GM18907 (cell line): ENCODE results near the gene CBFB.
A peak's percentile ranks its signal among the peaks of the same experiment; 100 is the strongest.
"Not testable (repeated sequence)": the region's sequence is repeated elsewhere in the genome, so short reads cannot be mapped to it uniquely, and the experiment has no call there.

Source experiments
- ATAC-seq: cut with Tn5 transposase; IDR thresholded peaks from one replicate; pipeline ENCODE4 v1.9.1; 2021; ENCODE audit warnings: mild to moderate bottlenecking, moderate library complexity; ENCODE audit not compliant: unreplicated experiment

Gene CBFB

DNA sequence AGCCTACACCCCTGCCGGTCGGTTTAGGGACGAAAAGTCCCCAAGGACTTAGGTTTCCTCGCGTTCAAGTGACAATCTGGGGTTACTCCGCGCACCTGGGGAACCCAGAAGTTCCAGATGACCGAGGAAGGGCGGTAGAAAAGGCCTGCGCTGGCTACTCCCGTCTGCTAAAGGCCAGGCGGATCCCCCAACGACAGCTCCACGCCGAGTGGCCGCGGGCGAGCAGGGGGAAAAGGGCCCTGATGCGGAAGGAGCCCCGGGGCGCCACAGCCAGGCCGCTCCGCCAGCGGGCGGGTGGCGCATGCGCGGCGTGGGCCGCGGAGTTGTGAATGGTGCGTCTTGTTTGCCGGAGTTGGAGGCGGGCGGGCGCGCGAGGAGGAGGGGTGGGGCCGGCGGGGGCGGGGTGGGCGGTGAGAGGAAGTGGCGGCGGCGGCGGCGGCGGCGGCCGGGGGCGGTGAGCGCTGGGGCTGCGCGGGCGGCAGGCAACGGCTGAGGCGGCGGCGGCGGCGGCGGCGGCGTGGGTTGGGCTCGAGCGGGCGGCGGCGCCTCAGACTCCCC lies at the start of gene CBFB:
TSS of gene CBFB (plus strand) at position 454 of the 558 bp plus-strand sequence. CDS start 259 bp downstream, outside the sequence.
- ATAC-seq: peak; percentile 77

DNA sequence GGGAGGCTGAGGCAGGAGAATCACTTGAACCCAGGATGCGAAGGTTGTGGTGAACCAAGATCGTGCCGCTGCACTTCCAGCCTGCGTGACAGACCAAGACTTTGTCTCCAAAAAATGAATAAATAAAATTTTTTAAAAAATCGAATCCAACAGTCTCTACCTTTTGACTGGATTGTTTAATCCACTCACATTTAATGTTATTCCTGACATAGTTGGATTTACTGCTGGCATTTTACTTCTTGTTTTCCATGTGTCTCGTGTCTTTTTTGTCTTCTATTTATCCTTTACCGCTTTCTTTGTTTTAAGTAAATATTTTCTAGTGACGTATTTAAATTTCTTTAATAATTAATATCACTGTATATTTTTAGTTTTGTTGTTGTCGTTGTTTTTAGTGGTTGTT lies 45.9 kb upstream of the CBFB start:
- no peak for ATAC-seq

DNA sequence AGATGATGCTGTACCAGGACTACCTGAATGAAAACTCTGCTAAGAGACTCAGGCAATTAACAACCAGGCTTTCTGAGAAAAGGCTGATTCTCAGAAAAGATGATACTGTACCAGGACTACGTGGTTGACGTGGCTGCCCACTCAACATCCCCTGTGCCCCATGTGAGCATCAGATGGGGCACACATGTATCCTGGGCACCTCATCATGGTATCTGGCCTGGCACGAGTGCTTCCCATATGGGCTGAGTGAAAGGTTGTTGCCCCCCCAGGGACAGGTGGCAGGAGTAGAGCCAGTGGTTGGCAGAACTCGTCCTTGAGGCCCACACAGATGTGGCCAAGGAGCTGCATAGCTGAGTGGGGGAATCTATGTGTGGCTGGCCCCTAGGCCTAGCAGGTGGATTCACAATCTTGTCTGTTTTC lies 44.0 kb upstream of the CBFB start:
- no peak for ATAC-seq

DNA sequence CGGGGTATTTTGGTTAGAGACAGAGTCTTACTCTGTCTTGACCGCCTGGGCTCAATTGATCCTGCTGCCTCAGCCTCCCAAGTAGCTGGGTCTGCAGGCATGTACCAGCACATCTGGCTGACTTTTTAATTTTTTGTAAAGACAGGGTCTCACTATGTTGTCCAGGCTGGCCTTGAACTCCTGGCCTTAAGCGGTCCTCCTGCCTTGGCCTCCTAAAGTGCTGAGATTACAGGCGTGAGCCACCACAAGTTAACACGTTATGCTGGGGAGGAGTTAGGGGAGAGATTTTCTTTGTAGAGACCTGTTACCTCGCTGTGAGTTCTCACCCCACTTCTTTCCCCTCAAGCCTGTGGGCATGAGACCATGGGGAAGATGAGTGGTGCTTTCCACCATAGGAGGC lies 42.4 kb upstream of the CBFB start:
- no peak for ATAC-seq

DNA sequence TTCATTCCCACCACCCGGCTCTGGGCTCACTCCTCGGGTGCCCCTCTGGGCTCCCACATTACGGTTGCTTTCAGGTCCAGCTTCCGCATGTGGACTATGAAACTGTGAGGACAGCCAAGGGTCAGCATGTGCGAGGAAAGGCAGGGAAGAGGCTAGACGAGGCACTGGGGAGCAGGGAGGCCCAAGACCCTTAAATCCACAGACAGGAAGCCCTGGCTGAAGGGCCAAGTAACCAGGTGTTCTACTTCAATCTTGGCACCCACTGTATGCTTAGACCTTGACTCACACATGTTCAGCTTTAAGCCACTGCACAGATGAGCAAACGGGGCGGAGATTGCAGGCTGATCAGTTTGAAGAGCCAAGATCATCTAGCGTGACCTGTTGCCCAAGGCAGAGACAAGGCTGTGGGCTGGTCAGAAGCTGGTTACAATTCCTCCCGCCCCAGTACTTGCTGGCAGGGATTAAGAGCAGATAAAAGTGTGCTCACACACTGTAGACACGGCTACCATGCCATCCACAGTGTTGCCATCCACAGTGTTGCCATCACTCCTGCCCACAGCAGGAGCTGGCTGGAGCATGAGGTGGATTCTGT lies 40.7 kb upstream of the CBFB start, which contains the start of gene CES4A:
TSS of gene CES4A (plus strand) at position 393 of the 592 bp plus-strand sequence. CDS start at position 577, 184 bp downstream.
- ATAC-seq: no peak

DNA sequence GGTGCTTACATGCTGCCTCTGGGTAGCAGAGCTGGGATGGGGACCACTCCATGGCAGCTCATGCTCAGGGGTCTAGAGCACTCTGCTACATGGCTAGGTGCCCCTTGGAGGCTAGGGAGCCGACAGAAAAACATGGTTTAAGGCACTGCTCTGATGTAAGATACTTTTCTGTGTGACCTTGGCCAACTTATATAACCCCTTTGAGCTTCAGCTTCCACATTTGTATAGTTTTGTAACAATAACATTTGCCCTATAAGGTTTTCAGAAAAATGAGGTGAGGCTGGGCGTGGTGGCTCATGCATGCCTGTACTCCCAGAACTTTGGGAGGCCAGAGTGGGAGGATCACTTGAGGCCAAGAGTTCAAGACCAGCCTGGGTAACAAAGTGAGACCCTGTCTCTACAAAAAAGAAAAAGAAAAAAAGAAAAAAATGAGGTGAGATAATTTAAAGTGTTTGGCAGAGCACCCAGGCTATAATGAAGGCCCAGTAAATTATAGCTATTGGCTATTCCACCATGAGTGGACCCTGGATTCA lies 37.3 kb upstream of the CBFB start:
- no peak for ATAC-seq

DNA sequence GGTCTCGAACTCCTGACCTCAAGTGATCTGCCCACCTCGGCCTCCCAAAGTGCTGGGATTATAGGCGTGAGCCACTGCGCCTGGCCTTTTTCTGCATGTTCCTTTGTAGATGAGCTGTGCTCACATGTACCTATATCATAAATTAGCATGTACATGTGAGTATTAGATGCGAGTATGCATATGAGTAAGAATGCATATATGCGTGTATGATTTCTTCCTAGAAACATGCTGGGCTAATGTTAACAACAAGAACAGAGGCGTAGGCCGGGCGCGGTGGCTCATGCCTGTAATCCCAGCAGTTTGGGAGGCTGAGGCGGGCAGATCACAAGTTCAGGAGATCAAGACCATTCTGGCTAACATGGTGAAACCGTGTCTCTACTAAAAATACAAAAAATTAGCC lies 35.4 kb upstream of the CBFB start:
- ATAC-seq: not testable (repeated sequence)

DNA sequence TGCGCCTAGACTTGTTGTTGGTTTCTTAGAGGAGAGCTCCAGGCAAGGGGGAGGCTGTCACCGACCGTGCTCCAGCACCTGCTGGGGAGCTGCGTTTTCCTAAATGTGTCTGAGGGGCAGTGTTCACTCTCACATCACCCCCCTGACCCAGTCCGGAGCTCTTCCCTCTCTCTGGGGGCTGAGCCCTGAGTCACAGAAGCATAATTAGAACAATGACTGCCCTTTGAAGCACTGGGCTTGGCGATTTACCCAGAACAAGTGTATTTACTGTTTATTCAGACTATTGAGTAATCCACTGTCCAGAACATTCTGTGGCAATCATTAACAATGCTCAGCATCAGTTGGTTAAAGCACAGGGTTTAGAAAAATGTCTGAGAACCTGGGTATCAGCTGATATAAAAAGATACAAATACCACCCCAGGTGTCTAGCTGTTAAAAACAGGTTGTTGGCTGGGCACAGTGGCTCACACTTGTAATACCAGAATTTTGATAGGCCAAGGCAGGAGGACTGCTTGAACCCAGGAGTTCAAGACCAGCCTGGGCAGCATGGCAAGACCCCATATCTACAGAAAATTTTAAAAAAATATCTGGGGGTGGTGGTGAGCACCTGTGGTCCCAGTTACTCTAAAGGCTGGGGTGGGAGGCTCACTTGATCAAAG lies 32.5 kb upstream of the CBFB start:
- ATAC-seq: no peak

DNA sequence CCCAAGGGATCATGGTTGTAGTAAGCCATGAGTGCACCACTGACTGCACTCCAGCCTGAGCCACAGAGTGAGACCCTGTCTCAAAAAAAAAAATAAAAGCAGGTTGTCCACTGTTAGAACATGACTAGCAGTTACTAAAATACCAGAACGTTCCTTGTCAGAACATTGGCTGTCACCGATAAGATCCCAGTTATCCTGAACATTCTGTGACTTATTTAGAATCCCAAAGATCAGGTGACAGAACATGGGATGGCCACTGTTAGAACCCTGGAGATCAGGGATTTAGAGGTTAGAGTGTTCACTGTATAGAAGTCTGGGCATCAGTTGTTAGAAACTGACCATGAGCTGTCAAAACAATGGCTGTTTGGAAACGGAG lies 32.0 kb upstream of the CBFB start:
- no peak for ATAC-seq

DNA sequence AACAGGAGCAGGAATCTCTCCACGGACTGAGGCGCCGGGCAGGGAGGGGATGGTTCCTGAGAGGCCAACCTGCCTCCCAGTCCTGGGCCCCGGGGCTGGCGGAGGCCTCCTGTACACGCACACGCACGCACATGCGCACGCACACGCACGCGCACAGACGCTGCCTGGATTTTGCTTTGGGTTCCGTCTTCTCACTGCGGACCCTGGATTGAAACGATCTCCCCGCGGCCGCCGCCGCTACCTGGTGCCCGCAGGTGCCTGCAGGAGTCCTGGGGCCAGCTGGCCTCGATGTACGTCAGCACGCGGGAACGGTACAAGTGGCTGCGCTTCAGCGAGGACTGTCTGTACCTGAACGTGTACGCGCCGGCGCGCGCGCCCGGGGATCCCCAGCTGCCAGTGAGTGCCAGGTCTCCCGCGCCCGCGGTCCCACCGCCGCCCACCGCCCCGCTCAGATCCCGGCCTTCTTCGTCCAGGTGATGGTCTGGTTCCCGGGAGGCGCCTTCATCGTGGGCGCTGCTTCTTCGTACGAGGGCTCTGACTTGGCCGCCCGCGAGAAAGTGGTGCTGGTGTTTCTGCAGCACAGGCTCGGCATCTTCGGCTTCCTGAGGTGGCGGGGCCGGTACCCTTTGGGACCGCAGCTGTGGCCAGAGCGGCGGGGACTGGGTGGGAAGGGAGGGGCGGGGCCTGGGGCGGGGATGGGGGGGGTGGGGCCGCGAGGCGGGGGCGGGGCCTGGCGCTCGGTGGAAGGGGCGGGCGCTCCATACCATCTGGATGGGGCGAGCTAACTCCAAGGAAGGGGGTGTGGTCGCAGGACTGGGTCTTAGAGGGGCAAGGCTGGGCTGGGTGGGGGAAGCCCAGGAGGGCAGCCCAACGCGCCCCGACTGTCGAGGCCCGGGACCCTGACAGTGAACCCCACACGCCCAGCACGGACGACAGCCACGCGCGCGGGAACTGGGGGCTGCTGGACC lies 28.3 kb upstream of the CBFB start:
- no peak for ATAC-seq

DNA sequence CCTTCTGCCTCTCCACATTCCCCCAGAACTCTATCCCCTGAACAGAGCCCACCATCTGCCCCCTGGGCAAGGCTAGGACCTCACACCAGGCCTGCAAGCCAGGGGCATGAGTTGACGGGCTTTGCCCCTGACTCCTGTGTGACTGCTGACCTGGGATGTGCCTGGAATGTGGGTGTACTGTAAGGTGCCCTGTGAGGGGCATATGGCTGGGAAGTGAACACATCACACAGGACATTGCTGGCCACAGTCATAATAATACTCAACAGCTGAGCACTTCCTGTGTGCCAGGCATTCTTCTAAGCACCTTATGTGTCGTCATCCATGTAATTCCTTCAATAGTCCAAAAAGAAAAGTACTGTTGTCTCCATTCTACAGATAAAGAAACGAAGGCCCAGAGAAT lies 27.2 kb upstream of the CBFB start:
- ATAC-seq: no peak

DNA sequence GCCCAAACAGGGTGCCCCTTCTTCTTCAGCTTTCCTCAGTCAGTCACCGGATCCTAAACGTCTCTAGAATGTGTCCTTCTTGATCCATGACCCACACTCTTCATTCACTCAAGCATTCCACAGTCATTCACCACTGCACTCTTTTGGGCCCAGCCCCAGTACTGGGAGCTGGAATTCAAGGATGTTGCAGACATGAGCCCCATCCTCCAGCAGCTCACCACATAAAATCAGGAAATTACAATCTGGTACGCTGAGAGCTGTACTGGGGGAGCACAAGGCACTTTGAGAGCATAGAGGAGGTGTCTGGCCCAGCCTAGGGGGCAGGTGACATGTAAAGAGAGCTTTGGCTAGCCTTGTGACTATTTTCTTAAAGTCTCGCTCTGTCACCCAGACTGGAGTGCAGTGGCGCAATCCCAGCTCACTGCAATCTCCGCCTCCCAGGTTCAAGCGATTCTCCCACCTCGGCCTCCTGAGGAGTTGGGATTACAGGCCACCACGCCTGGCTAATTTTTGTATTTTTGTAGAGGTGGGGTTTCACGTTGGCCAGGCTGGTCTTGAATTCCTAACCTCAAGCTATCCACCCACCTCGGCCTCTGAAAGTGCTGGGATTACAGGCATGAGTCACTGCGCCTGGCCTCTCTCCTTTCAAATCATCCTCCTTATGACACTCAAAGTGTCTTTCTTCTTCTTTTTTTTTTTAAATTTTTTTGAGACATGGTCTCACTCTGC lies 21.9 kb upstream of the CBFB start:
- no peak for ATAC-seq

DNA sequence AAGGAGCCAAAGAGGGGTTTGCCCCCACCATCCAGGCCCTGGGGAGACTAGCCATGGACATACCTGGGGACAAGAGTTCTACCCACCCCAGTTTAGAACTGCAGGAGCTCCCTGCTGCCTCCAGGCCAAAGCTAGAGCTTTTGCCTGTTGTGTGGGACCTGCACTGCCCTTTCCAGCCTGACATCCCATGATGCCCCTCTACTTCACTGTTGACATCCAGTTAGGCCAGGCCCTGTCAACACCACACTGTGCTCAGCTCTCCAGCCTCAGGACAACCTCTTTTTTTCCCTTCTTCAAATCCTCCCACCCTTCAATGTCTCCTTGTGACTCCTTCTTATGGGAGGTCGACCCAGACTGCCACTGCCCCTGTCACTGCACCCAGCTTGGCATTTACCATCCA lies 19.8 kb upstream of the CBFB start:
- no peak for ATAC-seq

DNA sequence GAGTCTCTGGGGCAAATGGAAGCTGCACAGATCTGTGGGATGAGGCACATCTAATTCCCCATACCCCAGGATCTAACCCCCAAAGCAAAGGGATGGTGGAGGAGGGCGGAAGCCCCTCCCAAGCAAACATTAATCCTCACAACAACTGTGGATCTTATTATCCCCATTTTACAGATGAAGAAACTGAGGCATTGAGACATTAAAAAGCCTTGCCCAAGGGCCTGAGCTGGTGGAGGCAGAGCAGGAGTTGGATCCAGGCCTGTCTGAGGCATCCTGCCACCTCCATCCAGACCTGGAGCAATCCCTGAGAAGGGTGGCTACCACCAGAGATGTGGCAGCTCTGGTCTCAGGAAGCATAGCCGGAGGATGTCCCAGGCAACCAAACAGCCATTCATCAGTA lies 17.7 kb upstream of the CBFB start:
- ATAC-seq: no peak

DNA sequence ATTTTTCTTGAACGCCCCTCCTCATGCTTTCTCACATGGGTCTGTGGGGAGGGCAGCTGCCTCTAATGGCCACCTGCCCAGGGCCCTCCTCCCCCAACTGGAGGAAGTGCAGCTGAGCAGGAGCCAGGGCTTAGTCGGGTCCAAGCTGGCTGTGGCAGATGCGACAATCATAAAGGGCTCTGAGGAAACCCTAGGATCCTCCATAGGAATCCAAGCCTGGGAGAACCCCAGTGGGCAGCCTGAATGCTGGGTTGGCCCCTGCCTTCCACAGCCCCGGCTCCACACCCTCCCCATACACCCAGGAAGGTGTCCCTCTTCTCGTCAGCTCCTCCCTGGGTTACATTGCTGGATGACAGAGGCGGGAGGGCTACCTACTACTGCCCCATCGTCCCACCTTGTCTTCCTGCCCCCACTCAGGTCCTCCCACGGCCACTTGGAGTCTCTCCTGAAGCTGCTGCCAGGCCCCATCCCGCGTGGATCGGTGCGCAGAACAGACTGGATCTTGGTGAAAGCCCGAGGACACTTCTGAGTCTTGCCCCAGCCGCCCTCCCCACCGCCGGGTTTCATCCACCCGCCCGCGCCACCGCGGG lies 15.6 kb upstream of the CBFB start:
- no peak for ATAC-seq

DNA sequence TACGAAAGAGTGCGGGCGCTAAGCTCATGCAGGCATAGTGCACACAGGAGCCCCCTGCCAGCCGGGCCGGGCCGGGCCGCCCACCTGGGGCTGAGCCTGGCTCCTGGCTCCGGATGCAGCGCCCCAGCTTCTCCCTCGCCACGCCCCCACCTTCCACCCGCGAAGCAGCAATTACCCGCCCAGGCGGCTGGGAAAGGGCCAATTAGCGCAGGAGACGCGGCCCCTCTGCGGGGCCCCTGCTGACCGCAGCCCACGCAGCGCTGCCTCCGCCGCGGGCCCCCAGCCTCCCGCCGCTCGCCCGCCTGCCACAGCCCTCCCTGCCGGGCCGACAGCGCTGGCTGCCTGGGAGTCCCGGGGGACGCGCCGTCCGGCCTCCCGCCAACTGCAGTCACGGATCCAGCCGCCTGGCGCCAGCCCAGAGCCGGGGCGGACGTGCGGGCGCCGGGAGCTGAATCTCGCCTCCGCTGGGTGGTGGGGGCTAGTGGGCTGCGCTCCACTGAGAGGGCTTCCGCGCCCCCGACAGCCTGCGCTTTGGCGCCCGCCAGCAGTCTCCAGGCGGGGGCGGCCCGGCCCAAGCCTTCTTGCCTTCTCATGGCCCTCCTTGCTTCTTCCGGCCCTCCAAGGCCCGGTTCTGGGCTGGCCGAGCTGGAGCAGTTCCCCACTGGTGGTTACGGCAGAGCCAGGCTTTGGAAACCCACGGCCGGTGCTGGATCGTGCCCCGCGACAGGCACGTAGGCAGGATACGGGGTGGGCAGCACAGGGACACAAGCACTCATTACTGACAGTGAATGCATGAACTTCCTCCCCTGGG lies 14.9 kb upstream of the CBFB start:
- peak; percentile 50 for ATAC-seq

DNA sequence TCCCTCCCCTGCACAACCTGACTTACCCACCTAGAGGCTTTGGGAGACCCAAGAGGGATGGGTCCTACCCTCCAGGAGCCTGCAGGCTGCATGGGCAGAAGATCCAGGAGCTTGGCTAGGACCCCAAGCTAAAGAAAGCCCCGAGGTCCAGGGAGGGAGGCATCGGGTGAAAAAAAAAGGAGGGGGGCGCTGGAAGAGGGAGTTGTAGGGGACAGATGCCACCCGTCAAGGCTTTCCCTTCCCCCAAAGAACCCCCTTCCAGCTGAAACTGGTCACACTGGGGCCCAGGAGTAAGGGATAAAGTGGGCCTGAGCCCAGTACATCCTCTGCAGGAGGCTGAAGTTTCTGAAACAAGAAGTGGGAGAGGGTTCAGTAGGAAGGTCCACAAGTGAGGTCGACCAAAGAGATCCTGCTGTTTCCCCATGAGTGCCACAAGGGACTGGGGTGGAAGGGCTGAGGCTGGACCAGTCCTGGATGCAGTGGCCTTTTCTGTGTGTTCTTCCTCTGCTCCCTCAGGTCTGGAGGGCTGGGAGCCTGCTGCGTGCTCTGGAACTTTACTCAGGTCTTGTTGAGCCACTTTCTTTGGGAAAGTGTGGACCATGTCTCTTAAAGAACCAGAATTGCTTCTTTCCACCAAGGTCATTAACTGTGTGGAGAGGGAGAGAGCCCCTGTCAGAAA lies 14.2 kb upstream of the CBFB start:
- ATAC-seq: no peak

DNA sequence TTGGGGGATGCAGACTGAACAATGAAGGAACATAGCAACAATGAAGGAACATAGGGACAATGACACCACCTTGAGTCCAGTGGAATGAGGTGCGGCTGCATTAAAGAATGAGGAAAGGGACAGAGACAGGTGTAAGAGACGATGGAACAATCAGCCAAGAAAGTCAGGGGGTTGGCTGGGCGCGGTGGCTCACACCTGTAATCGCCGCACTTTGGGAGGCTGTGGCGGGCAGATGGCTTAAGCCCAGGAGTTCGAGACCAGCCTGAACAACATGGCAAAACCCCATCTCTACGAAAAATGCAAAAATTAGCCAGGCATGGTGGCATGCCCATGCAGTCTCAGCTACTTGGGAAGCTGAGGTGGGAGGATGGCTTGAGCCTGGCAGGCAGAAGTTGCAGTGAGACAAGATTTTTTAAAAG lies 13.6 kb upstream of the CBFB start:
- ATAC-seq: no peak

DNA sequence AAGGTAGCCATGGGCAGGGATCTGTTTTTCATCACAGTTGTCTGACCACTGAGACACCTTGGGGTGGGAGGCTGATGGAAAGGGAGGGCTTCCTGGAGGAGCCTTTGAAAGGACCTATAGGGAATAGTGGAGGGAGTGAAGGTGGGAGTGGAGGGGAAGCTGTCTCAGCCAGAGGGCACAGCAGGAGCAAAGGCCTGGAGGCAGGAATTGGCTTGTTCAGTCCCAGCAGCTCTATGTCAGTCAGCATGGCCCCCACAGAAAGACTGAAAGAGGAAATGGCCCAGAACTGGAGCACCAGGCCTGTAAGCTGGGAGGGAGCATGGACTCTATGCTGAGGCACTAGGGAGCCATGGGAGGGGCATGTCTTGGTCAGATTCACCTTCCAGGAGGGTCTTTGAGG lies 12.8 kb upstream of the CBFB start:
- no peak for ATAC-seq
